Endometrial microvascular endothelial cells (primary cell): ENCODE results near the gene PRKRIP1. TPM values are rescaled to one million over a fixed set of nuclear protein-coding genes. Genes with fewer than 3 reads are reported as not detected.
"Not testable (repeated sequence)": the region's sequence is repeated elsewhere in the genome, so short reads cannot be mapped to it uniquely, and the experiment has no call there.

Source experiments
- in situ Hi-C: cut with HindIII; loops from 2 replicates; pipeline ENCODE4 v1.10.0; 2017; ENCODE audit warnings: low sequenced_read_pairs, low pct_unique_long_range_greater_than_20kb; ENCODE audit errors: inconsistent ontology term
- total RNA-seq: library from RNA; depleted of rRNA; stranded (reverse); fragments of >200 nt; gene quantifications from one replicate; pipeline ENCODE4 v1.2.3, GENCODE V29; 2015; ENCODE audit errors: inconsistent ontology term

The PRKRIP1 gene
- total RNA-seq, 1 donor from 2014 or later: 5.6 TPM

GRCh38 chr7:102451371-102452054 is 55.4 kb downstream of the PRKRIP1 start:
- in situ Hi-C loops: no loop called here

GRCh38 chr7:102452451-102452850 is 56.3 kb downstream of the PRKRIP1 start:
- in situ Hi-C loops: no loop called here

GRCh38 chr7:102453319-102453718 is 57.2 kb downstream of the PRKRIP1 start:
- in situ Hi-C loops: no loop called here

DNA sequence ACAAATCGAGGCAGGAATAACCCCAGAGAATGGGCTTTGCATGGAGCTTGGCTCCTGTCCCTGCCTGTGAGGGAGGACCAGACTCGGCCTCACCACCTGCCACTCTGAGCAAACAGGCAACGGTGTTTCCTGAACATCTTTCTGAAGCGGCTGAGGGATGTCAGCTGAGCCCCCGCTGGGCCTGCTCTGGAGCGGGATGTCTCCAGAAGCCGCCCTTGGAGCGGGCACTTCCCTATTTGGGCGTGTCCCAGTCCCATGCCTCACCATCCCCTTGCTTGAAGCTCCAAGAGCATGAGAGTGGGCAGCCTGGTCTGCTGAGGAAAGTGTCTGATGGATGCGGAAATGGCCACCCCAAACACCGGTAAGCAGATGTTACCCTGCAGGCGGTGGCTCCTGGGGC is 58.3 kb downstream of the PRKRIP1 start:
- in situ Hi-C loops: no loop called here

DNA sequence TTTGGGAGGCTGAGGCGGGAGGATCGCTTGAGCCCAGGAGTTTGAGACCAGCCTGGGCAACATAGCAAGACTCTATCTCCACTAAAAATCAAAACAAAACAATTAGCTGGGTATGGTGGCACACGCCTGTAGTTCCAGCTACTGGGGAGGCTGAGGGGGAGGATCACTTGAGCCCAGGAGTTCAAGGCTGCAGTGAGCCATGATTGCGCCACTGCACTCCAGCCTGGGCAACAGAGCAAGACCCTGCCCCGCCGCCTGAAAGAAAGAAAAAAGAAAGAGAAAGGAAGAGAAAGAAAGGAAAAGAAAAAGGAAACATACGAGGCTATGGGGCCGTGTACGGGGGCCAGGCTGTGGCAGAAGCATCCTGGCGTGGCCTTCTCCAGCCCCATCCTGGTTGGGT is 58.8 kb downstream of the PRKRIP1 start:
- in situ Hi-C loops: not testable (repeated sequence)

GRCh38 chr7:102455596-102455995 is 59.4 kb downstream of the PRKRIP1 start:
- in situ Hi-C loops: no loop called here

DNA sequence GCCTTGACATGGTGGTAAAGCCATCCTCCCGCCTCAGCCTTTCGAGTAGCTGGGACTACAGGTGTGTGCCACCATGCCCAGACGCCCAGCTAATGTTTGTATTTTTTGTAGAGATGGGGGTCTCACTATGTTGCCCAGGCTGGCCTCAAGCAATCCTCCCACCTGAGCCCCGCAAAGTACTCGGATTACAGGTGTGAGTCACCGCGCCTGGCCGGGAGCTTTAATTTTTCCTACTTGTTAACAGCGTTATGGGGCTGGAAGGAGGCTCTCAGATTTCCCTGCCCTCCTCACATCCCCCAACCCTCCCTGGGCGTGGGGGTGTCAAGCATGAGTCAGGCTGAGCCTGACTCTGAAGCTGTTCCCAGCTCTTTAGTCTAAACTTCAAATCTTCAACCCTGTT is 60.2 kb downstream of the PRKRIP1 start:
- in situ Hi-C loops: no loop called here

- in situ Hi-C loops: no loop called here
Measured at GRCh38 chr7:102457352-102457924, 61.3 kb downstream of the PRKRIP1 start.

DNA sequence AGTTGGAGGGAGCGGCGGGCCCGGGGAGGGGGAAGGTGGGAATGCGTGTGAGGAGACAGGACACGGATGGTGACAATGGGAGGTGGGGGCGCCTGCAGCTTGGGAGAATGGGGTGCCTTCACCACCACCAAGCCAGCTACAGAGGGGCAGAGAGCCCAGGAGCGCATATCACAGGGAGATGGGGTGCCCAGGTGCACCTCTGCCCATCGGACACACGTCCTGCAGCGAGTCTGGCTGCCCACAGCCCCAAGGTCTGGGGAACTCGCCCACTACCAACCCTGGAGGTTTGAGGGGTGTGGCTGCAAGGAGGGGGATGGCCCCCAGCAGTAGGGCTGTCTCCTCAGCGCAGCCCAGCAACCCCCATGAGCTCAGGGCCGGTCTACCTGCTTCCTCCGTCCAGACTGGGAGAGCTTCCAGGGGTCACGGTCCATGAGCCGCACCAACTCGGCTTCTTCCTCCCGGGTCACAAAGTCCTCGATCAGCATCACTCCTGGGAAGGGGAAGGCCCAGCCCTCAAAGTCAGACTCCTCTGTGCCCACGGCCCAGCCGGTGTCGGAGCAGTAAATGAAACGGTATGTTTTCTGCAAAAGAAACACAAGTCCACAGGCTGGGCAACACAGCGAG is 63.2 kb downstream of the PRKRIP1 start:
- in situ Hi-C loops: no loop called here

DNA sequence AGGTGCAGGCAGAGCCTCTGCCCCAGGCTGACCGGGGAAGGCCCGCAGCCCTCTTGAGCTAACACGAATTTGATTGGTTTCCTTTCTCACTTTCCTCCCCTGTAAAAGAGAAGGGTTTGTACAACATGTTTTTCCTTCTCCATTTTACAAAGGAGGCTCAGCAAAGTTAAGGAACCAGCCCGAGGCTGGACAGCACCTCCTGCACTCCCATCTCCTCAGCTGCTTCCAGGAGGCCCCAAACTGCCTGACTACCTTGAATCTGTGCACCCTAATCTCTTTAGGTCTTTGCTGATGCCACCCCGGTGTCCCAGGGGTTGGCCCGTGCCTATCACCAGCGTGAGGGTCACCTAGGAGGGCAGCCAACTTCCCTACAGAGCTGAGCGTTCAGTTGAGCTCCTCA is 64.3 kb downstream of the PRKRIP1 start:
- in situ Hi-C loops: no loop called here

- in situ Hi-C loops: no loop called here
Measured at GRCh38 chr7:102463841-102464576, 67.8 kb downstream of the PRKRIP1 start.

- in situ Hi-C loops: no loop called here
Measured at GRCh38 chr7:102464577-102465280, 68.6 kb downstream of the PRKRIP1 start, which contains the start of the genes ALKBH4 and LRWD1. TSS of gene ALKBH4 (minus strand) at chr7:102464863. CDS start at chr7:102464836, 27 bp downstream. TSS of gene LRWD1 (plus strand) at chr7:102464984. CDS start at chr7:102465081, 97 bp downstream.

- in situ Hi-C loops: no loop called here
Measured at GRCh38 chr7:102466097-102466496, 69.9 kb downstream of the PRKRIP1 start.

GRCh38 chr7:102467581-102468477 is 71.7 kb downstream of the PRKRIP1 start:
- in situ Hi-C loops: no loop called here

DNA sequence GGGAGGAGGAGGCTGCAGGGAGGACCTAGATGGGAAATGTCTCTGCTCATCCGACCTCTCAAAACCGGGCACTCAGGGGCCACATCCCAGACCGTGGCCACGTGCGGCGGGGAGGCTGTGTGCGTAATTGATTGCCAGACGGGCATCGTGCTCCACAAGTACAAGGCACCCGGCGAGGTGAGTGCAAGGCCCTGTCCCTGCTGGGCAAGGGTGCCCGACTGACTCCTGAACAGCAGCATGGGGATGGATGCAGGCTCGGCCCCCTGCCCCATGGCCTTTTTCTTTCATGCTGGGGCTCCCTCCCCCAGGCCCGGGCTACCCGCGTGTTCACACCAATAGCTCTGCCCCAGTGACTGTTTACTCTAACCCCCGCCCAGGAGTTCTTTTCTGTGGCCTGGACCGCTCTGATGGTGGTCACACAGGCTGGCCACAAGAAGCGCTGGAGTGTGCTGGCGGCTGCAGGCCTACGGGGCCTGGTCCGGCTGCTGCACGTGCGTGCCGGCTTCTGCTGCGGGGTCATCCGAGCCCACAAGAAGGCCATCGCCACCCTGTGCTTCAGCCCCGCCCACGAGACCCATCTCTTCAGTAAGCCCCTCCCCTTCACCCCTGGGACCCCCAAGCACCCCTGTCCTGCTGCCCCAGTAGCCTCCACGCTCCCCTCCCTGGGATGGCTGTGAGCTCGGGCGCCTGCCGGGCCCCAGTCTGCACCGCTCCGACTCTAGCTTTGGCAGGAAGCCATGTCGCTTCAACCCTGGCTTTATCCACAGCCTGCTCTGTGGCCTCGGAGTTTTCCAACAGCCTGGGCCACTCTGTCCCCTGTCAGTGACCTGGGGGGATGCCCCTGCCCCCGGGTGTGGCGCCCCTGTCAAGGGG is 72.6 kb downstream of the PRKRIP1 start:
- in situ Hi-C loops: no loop called here

GRCh38 chr7:102469351-102469971 is 73.3 kb downstream of the PRKRIP1 start:
- in situ Hi-C loops: no loop called here
